ENCODE results near the gene E2F2. TPM values are rescaled to one million over a fixed set of nuclear protein-coding genes. Genes with fewer than 3 reads are reported as not detected.

E2F2 gene
- total RNA-seq, 1 experiment from 2014 or later: 46.1 TPM

- CTCF ChIA-PET: no interaction called here
- H3K36me3 ChIP-seq (ENCODE audit: insufficient read depth, low read length, poor library complexity, severe bottlenecking): no peaks in the 10 kb centered on the region
- H3K4me3 ChIP-seq (ENCODE audit: low read depth, low read length, poor library complexity, severe bottlenecking): no peak overlapping the region
- intact Hi-C loops (cut with micrococcal nuclease; ENCODE audit: unreplicated experiment): no loop called here
- POLR2A ChIA-PET (ENCODE audit: low non-redundant PET): no interaction called here
- H3K9me3 ChIP-seq (ENCODE audit: low read depth, low read length, poor library complexity, severe bottlenecking): no peaks in the 10 kb centered on the region
- no peak overlapping the region for H3K27ac ChIP-seq (ENCODE audit: low read depth, low read length, poor library complexity, severe bottlenecking)
- no peak for DNase-seq (ENCODE audit: low spot score)
- no TSS peak for BruUV-seq (replicated peaks)
- no peak for TF ChIP-seq CTCF (conservative IDR thresholded peaks at IDR 0.05; ENCODE audit: low read depth, low read length)
- TF ChIP-seq EZH2 (IDR thresholded peaks at IDR 0.05; ENCODE audit: borderline replicate concordance, low read depth, low read length, poor library complexity, severe bottlenecking): no peak
- no peaks in the 10 kb centered on the region for H3K27me3 ChIP-seq (replicated peaks; ENCODE audit: insufficient read depth, low read depth, low read length, poor library complexity)
- no peaks in the 10 kb centered on the region for H3K4me1 ChIP-seq (ENCODE audit: insufficient read depth, low read length, poor library complexity, severe bottlenecking)
Measured at GRCh38 chr1:23477359-23478144, 53.5 kb downstream of the E2F2 start.

GRCh38 chr1:23475641-23476040 lies 55.4 kb downstream of the E2F2 start:
- no peak for DNase-seq (ENCODE audit: low spot score)
- TF ChIP-seq CTCF (conservative IDR thresholded peaks at IDR 0.05; ENCODE audit: low read depth, low read length) (no peak), EZH2 (IDR thresholded peaks at IDR 0.05; ENCODE audit: borderline replicate concordance, low read depth, low read length, poor library complexity, severe bottlenecking) (no peak)
- Histone ChIP-seq H3K4me1 (ENCODE audit: insufficient read depth, low read length, poor library complexity, severe bottlenecking) (no peaks in the 10 kb centered on the region), H3K27ac (ENCODE audit: low read depth, low read length, poor library complexity, severe bottlenecking) (no peak overlapping the region), H3K4me3 (ENCODE audit: low read depth, low read length, poor library complexity, severe bottlenecking) (no peak overlapping the region), H3K27me3 (replicated peaks; ENCODE audit: insufficient read depth, low read depth, low read length, poor library complexity) (no peaks in the 10 kb centered on the region), H3K9me3 (ENCODE audit: low read depth, low read length, poor library complexity, severe bottlenecking) (no peaks in the 10 kb centered on the region), H3K36me3 (ENCODE audit: insufficient read depth, low read length, poor library complexity, severe bottlenecking) (no peaks in the 10 kb centered on the region)
- BruUV-seq (replicated peaks): no TSS peak
- ChIA-PET POLR2A (ENCODE audit: low non-redundant PET) (no interaction called here), CTCF (no interaction called here)
- intact Hi-C loops (cut with micrococcal nuclease; ENCODE audit: unreplicated experiment): no loop called here

GRCh38 chr1:23475134-23475628 lies 55.9 kb downstream of the E2F2 start:
- intact Hi-C loops (cut with micrococcal nuclease; ENCODE audit: unreplicated experiment): no loop called here
- TF ChIP-seq EZH2 (IDR thresholded peaks at IDR 0.05; ENCODE audit: borderline replicate concordance, low read depth, low read length, poor library complexity, severe bottlenecking) (no peak), CTCF (conservative IDR thresholded peaks at IDR 0.05; ENCODE audit: low read depth, low read length) (no peak)
- POLR2A ChIA-PET (ENCODE audit: low non-redundant PET): no interaction called here
- DNase-seq (ENCODE audit: low spot score): peak; percentile 28
- Histone ChIP-seq H3K4me1 (ENCODE audit: insufficient read depth, low read length, poor library complexity, severe bottlenecking) (no peaks in the 10 kb centered on the region), H3K27ac (ENCODE audit: low read depth, low read length, poor library complexity, severe bottlenecking) (no peak overlapping the region), H3K9me3 (ENCODE audit: low read depth, low read length, poor library complexity, severe bottlenecking) (no peaks in the 10 kb centered on the region), H3K36me3 (ENCODE audit: insufficient read depth, low read length, poor library complexity, severe bottlenecking) (no peaks in the 10 kb centered on the region), H3K27me3 (replicated peaks; ENCODE audit: insufficient read depth, low read depth, low read length, poor library complexity) (no peaks in the 10 kb centered on the region), H3K4me3 (ENCODE audit: low read depth, low read length, poor library complexity, severe bottlenecking) (no peak overlapping the region)
- no TSS peak for BruUV-seq (replicated peaks)
- CTCF ChIA-PET: interaction anchor here (0.6 kb wide), 1 partner anchor 64 kb away, joined by 3 read pairs; no protein-coding TSS in a partner anchor

Data from A673 (cell line).